HG03439 (cell line): ENCODE data around the gene HS6ST2.
"Not testable (repeated sequence)": the region's sequence is repeated elsewhere in the genome, so short reads cannot be mapped to it uniquely, and the experiment has no call there.

Source experiments
- ATAC-seq: cut with Tn5 transposase; IDR thresholded peaks from one replicate; pipeline ENCODE4 v1.9.1; 2021; ENCODE audit warnings: mild to moderate bottlenecking, moderate library complexity; ENCODE audit not compliant: unreplicated experiment

The HS6ST2 gene

DNA sequence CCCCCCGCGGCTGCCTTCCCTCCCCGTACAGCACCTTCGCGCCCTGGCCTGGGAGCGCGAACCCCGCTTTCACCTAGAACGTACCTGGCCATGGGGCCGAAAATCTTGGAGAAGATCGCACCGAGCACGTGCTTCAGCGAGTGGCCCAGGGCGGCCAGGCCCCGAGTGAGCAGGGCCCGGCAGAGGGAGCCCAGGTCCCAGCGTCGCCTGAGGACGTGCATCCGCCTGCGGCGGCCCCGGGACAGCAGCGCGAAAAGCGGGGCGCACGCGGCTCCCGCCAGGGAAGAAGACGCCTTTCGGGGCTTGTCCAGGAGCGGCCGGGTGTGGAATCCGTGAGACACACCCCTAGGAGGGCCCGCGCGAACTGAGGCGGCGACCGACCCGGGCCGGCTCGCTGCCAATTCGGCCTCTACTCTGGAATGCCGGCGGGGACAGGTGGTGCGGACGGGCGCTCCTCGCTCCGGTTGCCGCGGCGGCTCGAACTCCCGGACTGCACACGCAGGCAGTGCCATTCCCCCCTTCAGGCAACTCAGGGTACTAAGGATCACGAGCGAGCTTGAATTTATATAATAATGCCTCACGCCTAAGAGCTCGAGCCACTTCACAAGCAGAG, at the start of gene HS6ST2:
TSS of gene HS6ST2 (minus strand) at position 539 of the 613 bp plus-strand sequence.
- ATAC-seq, result no peak

DNA sequence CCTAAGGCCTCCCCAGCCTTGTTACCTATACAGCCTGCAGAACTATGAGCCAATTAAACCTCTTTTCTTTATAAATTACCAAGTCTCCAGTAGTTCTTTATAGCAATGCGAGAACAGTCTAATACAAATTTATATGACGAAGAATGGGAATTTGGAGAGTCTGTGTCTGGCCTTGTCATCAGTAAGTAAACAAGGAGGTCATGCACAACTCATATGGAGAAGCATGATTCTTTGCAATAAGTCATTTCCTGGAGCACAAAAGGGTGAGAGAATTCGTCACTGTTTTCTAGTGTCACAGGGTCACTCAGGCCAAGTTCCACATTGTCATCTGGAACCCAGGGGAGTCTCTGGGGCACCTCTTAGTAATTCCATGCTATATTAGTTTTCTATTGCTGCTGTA, 49.0 kb upstream of the HS6ST2 start:
- no peak for ATAC-seq

GRCh38 chrX:133005616-133006015, 47.2 kb upstream of the HS6ST2 start:
- ATAC-seq, result no peak

GRCh38 chrX:133005042-133005441, 46.6 kb upstream of the HS6ST2 start:
- ATAC-seq, result no peak

- ATAC-seq, result no peak
Observed at GRCh38 chrX:132999209-132999608, 40.8 kb upstream of the HS6ST2 start.

GRCh38 chrX:132990835-132991234, 32.4 kb upstream of the HS6ST2 start:
- no peak for ATAC-seq

DNA sequence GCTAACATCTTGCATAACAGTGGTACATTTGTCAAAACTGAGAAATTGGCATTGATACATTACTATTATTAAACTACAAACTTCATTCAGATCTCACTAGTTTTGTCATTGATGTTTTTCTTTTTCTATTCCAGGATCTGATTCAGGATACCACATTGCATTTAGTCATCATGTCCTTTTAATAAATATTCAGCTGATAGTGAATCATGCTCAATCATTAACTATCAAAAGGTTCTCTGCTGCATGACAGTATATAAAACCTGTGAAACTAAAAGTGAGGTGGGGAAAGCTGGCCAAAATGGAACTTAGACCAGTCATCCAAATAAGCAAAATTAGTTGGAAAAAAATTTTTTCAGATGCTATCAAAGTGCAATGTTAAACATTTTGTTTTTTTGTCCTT, 28.1 kb upstream of the HS6ST2 start:
- ATAC-seq, result no peak

DNA sequence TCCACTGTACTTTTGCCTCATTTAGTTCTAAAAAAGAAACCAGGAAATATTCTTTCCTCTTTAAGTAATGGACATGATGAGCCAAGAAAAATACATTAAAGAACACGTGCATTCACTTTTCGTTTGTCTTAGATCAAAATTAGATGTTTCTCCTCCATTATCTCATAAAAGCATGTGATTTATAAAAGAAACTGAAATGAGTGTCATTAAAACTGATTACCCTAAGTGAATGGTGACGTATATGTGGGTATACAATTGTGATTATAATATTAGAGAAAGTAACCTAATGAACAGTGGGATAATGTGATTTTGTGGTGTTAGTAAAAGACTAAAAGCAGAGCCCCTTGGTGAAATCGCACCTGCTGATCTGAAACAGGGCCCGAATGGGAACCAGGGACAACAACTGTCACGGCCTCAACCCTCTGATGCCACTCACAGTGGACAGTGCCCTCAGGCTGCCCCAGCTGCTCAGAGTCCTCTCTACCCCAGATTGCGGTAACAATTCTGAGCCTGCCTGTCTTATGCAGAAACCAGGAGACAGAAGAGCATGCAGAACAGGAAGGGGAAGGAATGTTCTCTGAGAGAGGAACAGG, 25.7 kb upstream of the HS6ST2 start:
- ATAC-seq, result no peak

- ATAC-seq, result no peak
Observed at GRCh38 chrX:132983496-132983895, 25.1 kb upstream of the HS6ST2 start.

DNA sequence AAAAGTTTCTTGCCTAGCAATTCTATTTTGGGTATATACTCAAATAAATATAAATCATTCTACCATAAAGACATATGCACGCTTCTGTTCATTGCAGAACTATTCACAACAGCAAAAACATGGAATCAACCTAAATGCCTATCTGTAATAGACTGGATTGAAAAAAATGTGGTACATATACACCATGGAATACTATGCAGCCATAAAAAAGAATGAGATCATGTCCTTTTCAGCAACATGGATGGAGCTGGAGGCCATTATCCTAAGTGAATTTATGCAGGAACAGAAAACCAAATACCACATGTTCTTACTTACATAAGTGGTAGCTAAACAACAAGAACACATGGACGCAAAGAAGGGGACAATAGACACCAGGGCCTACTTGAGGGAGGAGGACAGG, 21.6 kb upstream of the HS6ST2 start:
- ATAC-seq, result not testable (repeated sequence)

GRCh38 chrX:132968296-132968949, 10.0 kb upstream of the HS6ST2 start:
- no peak for ATAC-seq

- ATAC-seq, result no peak
Observed at GRCh38 chrX:132967049-132967448, 8.6 kb upstream of the HS6ST2 start.

- ATAC-seq, result no peak
Observed at GRCh38 chrX:132965461-132965860, 7.0 kb upstream of the HS6ST2 start.

DNA sequence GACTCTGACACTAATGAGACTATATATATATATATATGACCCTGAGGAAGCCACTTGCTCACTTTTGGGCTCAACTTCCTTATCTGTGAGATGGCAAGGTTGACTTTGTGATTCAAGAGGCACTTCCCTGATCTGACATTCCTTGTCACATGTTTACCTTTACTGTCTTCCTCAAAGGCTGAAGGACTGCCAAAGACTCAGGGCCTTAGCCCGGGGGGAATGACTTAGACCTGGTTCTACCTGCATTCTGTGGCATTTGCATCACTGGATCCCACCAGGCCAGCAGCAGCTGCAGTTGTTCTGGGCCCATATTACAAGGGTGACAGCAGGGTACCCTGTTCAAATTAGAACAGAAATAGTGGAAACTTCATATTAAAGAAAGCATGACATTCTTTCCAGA, 3.1 kb upstream of the HS6ST2 start:
- ATAC-seq, result no peak

DNA sequence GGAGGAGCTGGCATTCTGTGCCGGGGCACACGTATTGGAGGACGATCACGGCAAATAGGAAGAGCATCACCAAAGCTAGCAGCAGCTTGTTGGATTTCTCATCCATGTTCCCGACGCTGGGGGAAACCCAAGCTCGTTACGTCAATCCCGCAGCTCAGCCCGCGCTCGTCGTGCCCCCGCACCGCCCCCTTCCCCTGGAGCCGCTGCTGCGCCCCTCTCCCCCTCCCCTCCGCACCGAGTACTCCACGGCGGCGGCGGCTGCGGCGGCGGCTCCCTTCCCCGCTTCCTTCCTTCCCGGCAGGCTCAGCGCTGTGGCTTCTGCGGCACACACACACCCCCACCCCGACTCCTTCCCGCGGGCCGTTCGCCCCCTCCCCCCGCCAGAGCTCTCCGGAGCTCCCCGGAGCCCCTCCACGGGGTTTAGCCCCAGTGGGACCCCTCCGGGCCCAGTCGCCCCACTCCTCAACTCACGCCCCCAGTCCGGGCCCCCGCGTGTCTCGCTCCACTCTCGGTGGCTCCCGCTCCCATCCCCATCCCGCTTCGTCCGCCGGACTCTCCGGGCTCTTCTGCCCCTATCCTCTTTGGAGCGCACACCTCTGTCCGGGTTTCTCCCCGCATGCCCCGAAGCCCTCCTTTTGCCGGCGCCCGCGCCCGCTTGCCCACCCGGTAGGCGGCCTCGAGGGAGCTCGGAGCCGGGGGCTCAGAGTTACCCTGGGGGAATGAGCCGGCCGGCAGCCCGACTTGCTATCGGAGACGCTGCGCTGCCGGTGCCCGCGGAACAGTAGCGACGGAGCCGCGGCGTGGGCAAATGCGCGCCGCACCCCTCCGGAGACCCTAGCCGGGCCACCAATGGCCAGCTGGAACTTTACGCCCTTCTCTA, 978 bp downstream of the HS6ST2 start:
- no peak for ATAC-seq

- no peak for ATAC-seq
Observed at GRCh38 chrX:132956421-132957210, 1.8 kb downstream of the HS6ST2 start.

- no peak for ATAC-seq
Observed at GRCh38 chrX:132955690-132956089, 2.7 kb downstream of the HS6ST2 start.

GRCh38 chrX:132954323-132954722, 4.1 kb downstream of the HS6ST2 start:
- ATAC-seq, result no peak

GRCh38 chrX:132953354-132953753, 5.1 kb downstream of the HS6ST2 start:
- no peak for ATAC-seq

- no peak for ATAC-seq
Observed at GRCh38 chrX:132948648-132949260, 9.7 kb downstream of the HS6ST2 start.
